ENCODE measurements around the gene SFMBT1.

SFMBT1 gene, protein sequence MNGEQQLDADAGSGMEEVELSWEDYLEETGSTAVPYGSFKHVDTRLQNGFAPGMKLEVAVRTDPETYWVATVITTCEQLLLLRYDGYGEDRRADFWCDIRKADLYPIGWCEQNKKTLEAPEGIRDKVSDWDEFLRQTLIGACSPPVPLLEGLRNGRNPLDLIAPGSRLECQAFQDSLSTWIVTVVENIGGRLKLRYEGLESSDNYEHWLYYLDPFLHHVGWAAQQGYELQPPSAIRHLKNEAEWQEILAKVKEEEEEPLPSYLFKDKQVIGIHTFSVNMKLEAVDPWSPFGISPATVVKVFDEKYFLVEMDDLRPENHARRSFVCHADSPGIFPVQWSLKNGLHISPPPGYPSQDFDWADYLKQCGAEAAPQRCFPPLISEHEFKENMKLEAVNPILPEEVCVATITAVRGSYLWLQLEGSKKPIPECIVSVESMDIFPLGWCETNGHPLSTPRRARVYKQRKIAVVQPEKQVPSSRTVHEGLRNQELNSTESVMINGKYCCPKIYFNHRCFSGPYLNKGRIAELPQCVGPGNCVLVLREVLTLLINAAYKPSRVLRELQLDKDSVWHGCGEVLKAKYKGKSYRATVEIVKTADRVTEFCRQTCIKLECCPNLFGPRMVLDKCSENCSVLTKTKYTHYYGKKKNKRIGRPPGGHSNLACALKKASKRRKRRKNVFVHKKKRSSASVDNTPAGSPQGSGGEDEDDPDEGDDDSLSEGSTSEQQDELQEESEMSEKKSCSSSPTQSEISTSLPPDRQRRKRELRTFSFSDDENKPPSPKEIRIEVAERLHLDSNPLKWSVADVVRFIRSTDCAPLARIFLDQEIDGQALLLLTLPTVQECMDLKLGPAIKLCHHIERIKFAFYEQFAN

DNA sequence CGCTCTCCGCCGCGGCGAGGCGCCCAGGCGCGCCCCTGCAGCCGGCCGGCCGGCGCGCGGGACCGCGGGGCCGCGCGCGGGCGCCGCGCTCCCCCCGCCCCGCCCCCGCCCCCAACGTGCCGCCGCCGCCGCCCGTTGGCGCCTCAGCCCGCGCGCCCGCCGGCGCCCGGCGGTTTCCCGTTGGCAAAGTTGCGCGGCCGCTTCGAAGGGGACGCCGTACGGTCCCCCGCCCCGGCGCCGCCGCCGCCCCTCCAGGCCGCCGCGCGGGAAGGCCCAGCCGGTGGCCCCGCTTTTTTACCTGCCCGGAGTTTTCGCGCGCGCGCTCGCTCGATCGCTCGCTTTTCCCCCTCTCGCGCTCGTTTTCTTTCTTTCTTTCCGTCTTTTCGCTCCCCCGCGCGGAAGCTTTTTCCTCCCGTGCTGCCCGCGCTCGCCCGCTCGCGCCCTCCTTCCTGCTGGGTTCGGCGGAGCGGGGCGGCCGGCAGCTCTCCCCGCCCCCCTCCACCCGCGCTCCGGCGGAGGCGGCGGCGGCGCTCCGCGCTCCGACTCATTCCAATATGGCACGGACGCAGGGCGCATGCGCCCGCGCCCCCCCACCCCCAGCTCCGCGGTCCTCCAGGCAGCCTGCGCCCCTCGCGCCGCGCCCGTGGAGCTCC, at the start of gene SFMBT1:
Gene SFMBT1, minus strand, starts transcription at position 556 of the 653 bp plus-strand sequence. CDS start 76,945 bp downstream, outside the sequence.
- H3K4me3 ChIP-seq (ENCODE audit: severe bottlenecking) = peak within 1 kb of the TSS; percentile 77
- DNase-seq (ENCODE audit: low spot score) = no peak
- H3K4me1 ChIP-seq (ENCODE audit: insufficient read depth, poor library complexity, severe bottlenecking) = peaks cover 13% of the 10 kb centered on the region
- H3K27me3 ChIP-seq (ENCODE audit: insufficient read depth, poor library complexity, severe bottlenecking) = no peaks in the 10 kb centered on the region
- TF ChIP-seq, protein P1, sequence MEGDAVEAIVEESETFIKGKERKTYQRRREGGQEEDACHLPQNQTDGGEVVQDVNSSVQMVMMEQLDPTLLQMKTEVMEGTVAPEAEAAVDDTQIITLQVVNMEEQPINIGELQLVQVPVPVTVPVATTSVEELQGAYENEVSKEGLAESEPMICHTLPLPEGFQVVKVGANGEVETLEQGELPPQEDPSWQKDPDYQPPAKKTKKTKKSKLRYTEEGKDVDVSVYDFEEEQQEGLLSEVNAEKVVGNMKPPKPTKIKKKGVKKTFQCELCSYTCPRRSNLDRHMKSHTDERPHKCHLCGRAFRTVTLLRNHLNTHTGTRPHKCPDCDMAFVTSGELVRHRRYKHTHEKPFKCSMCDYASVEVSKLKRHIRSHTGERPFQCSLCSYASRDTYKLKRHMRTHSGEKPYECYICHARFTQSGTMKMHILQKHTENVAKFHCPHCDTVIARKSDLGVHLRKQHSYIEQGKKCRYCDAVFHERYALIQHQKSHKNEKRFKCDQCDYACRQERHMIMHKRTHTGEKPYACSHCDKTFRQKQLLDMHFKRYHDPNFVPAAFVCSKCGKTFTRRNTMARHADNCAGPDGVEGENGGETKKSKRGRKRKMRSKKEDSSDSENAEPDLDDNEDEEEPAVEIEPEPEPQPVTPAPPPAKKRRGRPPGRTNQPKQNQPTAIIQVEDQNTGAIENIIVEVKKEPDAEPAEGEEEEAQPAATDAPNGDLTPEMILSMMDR (IDR thresholded peaks at IDR 0.05; ENCODE audit: poor library complexity, severe bottlenecking) = no peak
- no peaks in the 10 kb centered on the region for H3K9me3 ChIP-seq (ENCODE audit: severe bottlenecking)
- no peaks in the 10 kb centered on the region for H3K36me3 ChIP-seq (ENCODE audit: low read depth)
- peak within 1 kb of the TSS; percentile 65 for H3K27ac ChIP-seq (ENCODE audit: poor library complexity, severe bottlenecking)
- peak; percentile 55 for ATAC-seq (ENCODE audit: low read depth)

DNA sequence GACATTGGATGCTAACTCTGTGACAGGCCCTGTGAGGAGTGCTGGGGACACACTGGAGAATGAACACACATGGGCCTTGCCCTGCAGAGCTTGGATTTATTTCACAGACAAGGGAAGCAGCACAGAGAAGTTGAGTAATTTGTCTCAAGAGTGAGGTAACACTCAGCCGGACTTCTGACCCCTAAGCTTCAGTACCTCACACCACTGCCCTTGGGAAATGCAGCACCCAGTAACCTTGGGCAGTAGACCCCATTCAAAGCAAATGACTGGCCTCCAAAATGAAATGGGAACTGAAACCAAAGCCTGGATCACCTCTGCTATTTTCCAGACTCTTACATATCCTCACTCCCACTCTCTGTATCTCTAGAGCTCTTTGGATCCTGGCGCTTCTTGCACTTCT, 47.1 kb upstream of the SFMBT1 start:
- no peak for DNase-seq (ENCODE audit: low spot score)
- H3K4me1 ChIP-seq (ENCODE audit: insufficient read depth, poor library complexity, severe bottlenecking) = no peaks in the 10 kb centered on the region
- peaks cover 30% of the 10 kb centered on the region for H3K36me3 ChIP-seq (ENCODE audit: low read depth)
- TF ChIP-seq, protein P1 (IDR thresholded peaks at IDR 0.05; ENCODE audit: poor library complexity, severe bottlenecking) = no peak
- no peak for ATAC-seq (ENCODE audit: low read depth)
- H3K27me3 ChIP-seq (ENCODE audit: insufficient read depth, poor library complexity, severe bottlenecking) = no peaks in the 10 kb centered on the region
- H3K27ac ChIP-seq (ENCODE audit: poor library complexity, severe bottlenecking) = no peak overlapping the region
- H3K9me3 ChIP-seq (ENCODE audit: severe bottlenecking) = no peaks in the 10 kb centered on the region
- H3K4me3 ChIP-seq (ENCODE audit: severe bottlenecking) = no peak overlapping the region

DNA sequence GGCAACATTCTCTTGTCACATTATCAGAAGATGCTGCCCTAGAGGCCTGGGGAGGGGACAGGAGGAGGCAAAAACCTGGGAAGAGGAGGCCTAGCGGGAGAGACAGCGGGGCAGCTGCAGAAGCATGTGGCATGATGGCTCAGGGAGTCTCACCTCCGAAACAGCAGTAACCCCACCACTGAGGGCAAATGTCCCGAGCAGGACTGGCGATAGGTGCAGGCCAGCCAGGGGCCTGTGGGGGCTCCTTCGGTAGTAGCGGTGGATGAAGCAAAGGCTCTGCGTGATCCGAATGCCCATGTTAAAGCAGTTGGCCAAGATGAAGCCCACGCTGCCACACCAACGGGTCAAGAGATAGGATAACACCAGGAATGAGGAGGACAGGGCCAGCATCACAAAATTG, 46.3 kb upstream of the SFMBT1 start:
- ATAC-seq (ENCODE audit: low read depth) (no peak), DNase-seq (ENCODE audit: low spot score) (no peak)
- Histone ChIP-seq H3K4me1 (ENCODE audit: insufficient read depth, poor library complexity, severe bottlenecking) (no peaks in the 10 kb centered on the region), H3K27me3 (ENCODE audit: insufficient read depth, poor library complexity, severe bottlenecking) (no peaks in the 10 kb centered on the region), H3K4me3 (ENCODE audit: severe bottlenecking) (no peak overlapping the region), H3K36me3 (ENCODE audit: low read depth) (peaks cover 26% of the 10 kb centered on the region), H3K9me3 (ENCODE audit: severe bottlenecking) (no peaks in the 10 kb centered on the region), H3K27ac (ENCODE audit: poor library complexity, severe bottlenecking) (no peak overlapping the region)
- TF ChIP-seq, protein P1 (IDR thresholded peaks at IDR 0.05; ENCODE audit: poor library complexity, severe bottlenecking) = no peak

DNA sequence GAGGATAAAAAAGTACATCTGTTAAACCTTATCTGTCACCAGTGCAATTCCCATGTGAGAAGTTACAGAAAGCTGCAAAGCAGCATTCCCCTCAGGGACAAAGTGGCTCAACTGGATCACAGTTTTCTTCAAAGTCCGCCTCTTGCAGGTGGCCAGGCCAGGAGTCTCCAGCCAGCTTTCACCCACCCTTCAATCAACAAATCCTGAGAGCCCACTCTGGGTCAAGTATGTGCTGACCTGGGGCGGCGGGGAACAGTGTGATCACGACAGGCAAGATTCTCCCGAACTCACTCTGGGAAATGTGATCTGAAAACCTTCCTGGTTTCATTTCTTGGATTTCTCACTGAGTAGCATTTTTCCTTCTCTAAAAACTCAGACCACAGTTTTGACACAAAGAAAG, 45.1 kb upstream of the SFMBT1 start:
- Histone ChIP-seq H3K27me3 (ENCODE audit: insufficient read depth, poor library complexity, severe bottlenecking) (no peaks in the 10 kb centered on the region), H3K4me1 (ENCODE audit: insufficient read depth, poor library complexity, severe bottlenecking) (no peaks in the 10 kb centered on the region), H3K36me3 (ENCODE audit: low read depth) (peaks cover 22% of the 10 kb centered on the region), H3K27ac (ENCODE audit: poor library complexity, severe bottlenecking) (no peak overlapping the region), H3K9me3 (ENCODE audit: severe bottlenecking) (no peaks in the 10 kb centered on the region), H3K4me3 (ENCODE audit: severe bottlenecking) (no peak overlapping the region)
- ATAC-seq (ENCODE audit: low read depth) (no peak), DNase-seq (ENCODE audit: low spot score) (no peak)
- TF ChIP-seq, protein P1 (IDR thresholded peaks at IDR 0.05; ENCODE audit: poor library complexity, severe bottlenecking) = no peak
